Upper lobe of left lung (tissue), 6 donors: ENCODE results near the gene RBP3. TPM values are rescaled to one million over a fixed set of nuclear protein-coding genes. Genes with fewer than 3 reads are reported as not detected.

Source experiments
- ATAC-seq, 2 donors: fragments of 200-7000 bp; cut with Tn5 transposase; one replicate each; pipeline ENCODE4 v1.9.1; 2022; ENCODE audit warnings: mild to moderate bottlenecking in 2 of 2, moderate library complexity in 2 of 2; ENCODE audit not compliant: low FRiP score in 2 of 2
- DNase-seq, 2 donors: peaks; one replicate each; pipeline ENCODE4 v3.0.0-alpha.2; 2019 to 2020
- H3K27ac ChIP-seq, 4 donors: fragments of 200-600 bp; sonication (generic); one replicate each; pipeline ENCODE4 v1.5.1; 2016 to 2019
- H3K27me3 ChIP-seq, 4 donors: fragments of 200-600 bp; sonication (generic); one replicate each; pipeline ENCODE4 v1.5.1; 2017 to 2019
- H3K36me3 ChIP-seq, 4 donors: fragments of 200-600 bp; sonication (generic); one replicate each; pipeline ENCODE4 v1.5.1; 2016 to 2019
- H3K4me1 ChIP-seq, 4 donors: fragments of 200-600 bp; sonication (generic); one replicate each; pipeline ENCODE4 v1.5.1; 2018 to 2019
- H3K4me3 ChIP-seq, 4 donors: fragments of 200-600 bp; sonication (generic); one replicate each; pipeline ENCODE4 v1.5.1; 2017 to 2019; ENCODE audit warnings: mild to moderate bottlenecking in 2 of 4, moderate library complexity in 1 of 4
- H3K9me3 ChIP-seq, 4 donors: fragments of 200-600 bp; sonication (generic); one replicate each; pipeline ENCODE4 v1.5.1; 2018 to 2019
- CTCF ChIP-seq, 6 experiments: fragments of 450-650 bp in 4 of 6; fragments of 200-600 bp in 2 of 6; sonication (generic) in 2 of 6; IDR thresholded peaks; one replicate each; pipeline ENCODE4 v1.5.1; 2016 to 2019; ENCODE audit warnings: antibody characterized with exemption in 6 of 6
- EP300 ChIP-seq, 4 donors: sonication (generic); formaldehyde crosslinking; IDR thresholded peaks; one replicate each; pipeline ENCODE4 v1.5.1; 2017; ENCODE audit warnings: antibody characterized with exemption in 4 of 4, control low read depth in 2 of 4
- POLR2A ChIP-seq, 4 donors: fragments of 450-650 bp; IDR thresholded peaks; one replicate each; pipeline ENCODE4 v1.5.1; 2016 to 2017; ENCODE audit warnings: antibody characterized with exemption in 4 of 4, mild to moderate bottlenecking in 2 of 4
- POLR2AphosphoS5 ChIP-seq, 2 donors: sonication (generic); formaldehyde crosslinking; IDR thresholded peaks; one replicate each; pipeline ENCODE4 v1.5.1; 2017; ENCODE audit warnings: antibody characterized with exemption in 2 of 2
- WGBS, 2 donors: methylation state at CpG; one replicate each; pipeline ENCODE4 v1.1.5; 2017 to 2018; 5-methylcytosine and 5-hydroxymethylcytosine counted together
- total RNA-seq, 6 donors: library from RNA; depleted of rRNA in 4 of 6; stranded (reverse); fragments of >200 nt in 4 of 6; gene quantifications; one replicate each; pipeline versions ENCODE4 v1.1.0 to v1.2.1, GENCODE V29; 2016 to 2021
- donor health status: DM: no; HTN: no; CAD: no; lungs with moderate emphysema.
- donor health status: DM: no; HTN: yes; CAD: no; lungs with severe emphysema.

RBP3 gene
- total RNA-seq, 6 donors from 2014 or later: not detected

GRCh38 chr10:47366181-47366631 lies 18.0 kb downstream of the RBP3 start:
- Histone ChIP-seq H3K27ac (no peak overlapping the region), H3K9me3 (no peaks in the 10 kb centered on the region), H3K36me3 (no peaks in the 10 kb centered on the region), H3K4me3 (no peak overlapping the region), H3K27me3 (no peaks in the 10 kb centered on the region), H3K4me1 (no peaks in the 10 kb centered on the region)
- DNase-seq (no peak), ATAC-seq (no peak)
- WGBS, 2 donors: 85 to 86% methylated on average over 5 of the region's 5 CpGs
- TF ChIP-seq CTCF (IDR thresholded peaks at IDR 0.05) (no peak), POLR2AphosphoS5 (IDR thresholded peaks at IDR 0.05) (no peak), POLR2A (IDR thresholded peaks at IDR 0.05) (no peak), EP300 (IDR thresholded peaks at IDR 0.05) (no peak)

GRCh38 chr10:47366731-47367460 lies 18.7 kb downstream of the RBP3 start:
- ATAC-seq (no peak), DNase-seq (no peak)
- WGBS, 2 donors: 87 to 89% methylated on average over 5 to 8 of the region's 8 CpGs
- H3K4me1 ChIP-seq: no peaks in the 10 kb centered on the region
- TF ChIP-seq CTCF (IDR thresholded peaks at IDR 0.05) (no peak), POLR2A (IDR thresholded peaks at IDR 0.05) (no peak), EP300 (IDR thresholded peaks at IDR 0.05) (no peak), POLR2AphosphoS5 (IDR thresholded peaks at IDR 0.05) (no peak)
- no peak overlapping the region for H3K4me3 ChIP-seq
- no peaks in the 10 kb centered on the region for H3K36me3 ChIP-seq
- no peaks in the 10 kb centered on the region for H3K27me3 ChIP-seq
- H3K27ac ChIP-seq: no peak overlapping the region
- H3K9me3 ChIP-seq: no peaks in the 10 kb centered on the region

DNA sequence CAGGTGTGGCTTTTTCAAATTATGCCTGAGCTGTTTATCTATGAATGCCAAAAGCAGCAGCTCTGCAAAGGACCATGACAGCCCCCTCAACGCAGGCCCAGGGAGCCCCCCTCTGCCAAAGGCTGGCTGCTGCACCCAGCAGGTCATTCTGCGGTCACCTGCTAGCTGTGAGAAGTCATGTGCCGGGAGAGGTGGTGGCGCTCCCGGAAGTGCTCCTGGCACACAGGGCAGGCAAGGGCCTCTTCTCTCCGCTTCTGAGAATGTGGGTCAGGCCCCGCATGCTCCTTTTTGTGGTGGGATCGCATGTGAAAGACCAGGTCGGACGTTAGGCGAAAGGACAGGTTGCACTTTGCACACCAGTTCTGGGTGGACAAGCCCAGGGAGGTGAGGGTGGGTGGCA lies 19.5 kb downstream of the RBP3 start:
- no peak overlapping the region for H3K4me3 ChIP-seq
- no peak overlapping the region for H3K27ac ChIP-seq
- ATAC-seq (no peak), DNase-seq (no peak)
- H3K9me3 ChIP-seq: no peaks in the 10 kb centered on the region
- no peaks in the 10 kb centered on the region for H3K36me3 ChIP-seq
- no peaks in the 10 kb centered on the region for H3K27me3 ChIP-seq
- 81 to 89% methylated on average over 9 to 11 of the region's 11 CpGs for WGBS, 2 donors
- TF ChIP-seq POLR2A (IDR thresholded peaks at IDR 0.05) (no peak), CTCF (IDR thresholded peaks at IDR 0.05) (no peak), EP300 (IDR thresholded peaks at IDR 0.05) (no peak), POLR2AphosphoS5 (IDR thresholded peaks at IDR 0.05) (no peak)
- no peaks in the 10 kb centered on the region for H3K4me1 ChIP-seq

DNA sequence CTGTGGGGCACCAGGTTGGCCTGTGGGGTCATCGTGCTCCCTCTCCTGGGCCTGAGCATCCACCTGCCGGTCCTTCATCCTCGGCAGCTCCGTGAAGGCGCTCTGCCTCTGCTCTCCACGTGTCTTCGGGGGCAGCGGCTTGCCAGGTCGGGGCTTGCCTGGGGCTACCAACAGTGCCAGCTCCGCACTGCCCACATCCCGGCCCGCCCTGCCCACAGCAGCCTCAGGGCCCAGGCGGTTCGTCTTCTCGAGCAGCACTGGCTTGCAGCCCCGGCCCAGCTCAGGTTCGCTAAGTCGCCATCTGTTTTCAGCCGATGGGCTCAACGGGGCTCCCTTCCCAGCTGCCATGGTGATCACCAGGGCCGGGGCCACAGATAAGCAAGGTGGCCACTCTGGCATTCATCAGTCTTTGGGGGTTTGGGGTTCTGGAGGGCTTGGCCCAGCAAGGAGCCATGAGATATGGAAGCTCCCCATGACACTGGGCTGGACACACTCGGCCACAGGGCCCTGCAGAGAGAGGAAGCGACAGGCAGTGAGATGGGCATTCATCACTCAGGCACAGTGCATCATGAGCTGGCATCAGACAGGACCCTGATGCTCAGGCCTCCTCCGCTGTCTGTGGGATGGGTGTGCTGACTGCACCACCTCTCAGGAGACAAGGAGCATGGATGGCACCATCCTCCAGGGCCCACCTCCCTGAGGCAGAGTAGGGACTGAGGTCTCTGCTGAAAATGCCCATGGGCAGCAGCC lies 20.4 kb downstream of the RBP3 start:
- no peak for TF ChIP-seq POLR2A (IDR thresholded peaks at IDR 0.05)
- no peak for TF ChIP-seq POLR2AphosphoS5 (IDR thresholded peaks at IDR 0.05)
- TF ChIP-seq EP300 (IDR thresholded peaks at IDR 0.05): no peak
- no peak for TF ChIP-seq CTCF (IDR thresholded peaks at IDR 0.05)
- H3K4me3 ChIP-seq: no peak overlapping the region
- H3K9me3 ChIP-seq: no peaks in the 10 kb centered on the region
- DNase-seq (peak in 1 of 2 donors; percentile 79), ATAC-seq (no peak)
- H3K36me3 ChIP-seq: no peaks in the 10 kb centered on the region
- no peaks in the 10 kb centered on the region for H3K27me3 ChIP-seq
- no peak overlapping the region for H3K27ac ChIP-seq
- no peaks in the 10 kb centered on the region for H3K4me1 ChIP-seq
- WGBS, 2 donors: 95 to 96% methylated on average over 5 to 24 of the region's 24 CpGs
